Endothelial cell of umbilical vein (primary cell): ENCODE data around the gene THEMIS2. TPM values are rescaled to one million over a fixed set of nuclear protein-coding genes. Genes with fewer than 3 reads are reported as not detected.

Source experiments
- BruUV-seq: library from RNA; stranded (reverse); fragments of 400-500 nt; replicated peaks from 2 replicates; lab custom pipeline; 2021; lab: Mats Ljungman, UMichigan
- CTCF ChIA-PET: fragments of 300-600, 350-600 bp; sonication (Branson Sonifier 250); formaldehyde crosslinking; loops from one replicate; lab custom pipeline; 2021; ENCODE audit warnings: antibody characterized with exemption, inconsistent platforms; lab: Charles Lee
- POLR2A ChIA-PET: fragments of 300-600, 350-600 bp; sonication (Branson Sonifier 250); formaldehyde crosslinking; loops from one replicate; lab custom pipeline; 2021; ENCODE audit warnings: antibody characterized with exemption, inconsistent platforms; lab: Charles Lee
- DNase-seq: peaks from one replicate; pipeline ENCODE4 v3.0.0-alpha.2; 2011; ENCODE audit warnings: low read depth, low spot score
- FAIRE-seq: peaks from 2 replicates; lab custom pipeline; 2011; peaks lifted over from hg19 to GRCh38; lab: Jason Lieb, UNC
- H2AFZ ChIP-seq: 2 replicates; pipeline ENCODE4 v1.6.0; 2012; ENCODE audit warnings: low read depth, low read length, control low read depth, inconsistent platforms
- H3K27ac ChIP-seq: 2 replicates; pipeline ENCODE4 v1.5.1; 2011; ENCODE audit warnings: low read depth, mild to moderate bottlenecking, control low read depth, low read length, moderate library complexity; ENCODE audit not compliant: insufficient read depth
- H3K27me3 ChIP-seq, 2 experiments: 2 replicates each; pipeline versions ENCODE4 v1.6.0 to v1.6.1; 2011; ENCODE audit warnings: low read length in 2 of 2, mixed read lengths in 1 of 2; ENCODE audit not compliant: control insufficient read depth in 2 of 2, insufficient read depth in 2 of 2
- H3K36me3 ChIP-seq, 2 experiments: 2 replicates in 1 of 2; 3 replicates in 1 of 2; pipeline ENCODE4 v1.5.1; 2011; ENCODE audit warnings: low read length in 2 of 2, mild to moderate bottlenecking in 1 of 2, moderate library complexity in 1 of 2; ENCODE audit not compliant: control insufficient read depth in 2 of 2, insufficient read depth in 2 of 2; ENCODE audit errors: extremely low read depth in 1 of 2
- H3K4me1 ChIP-seq: 3 replicates; pipeline ENCODE4 v1.5.1; 2011; ENCODE audit warnings: mild to moderate bottlenecking, low read length; ENCODE audit not compliant: control insufficient read depth, insufficient read depth; ENCODE audit errors: extremely low read depth
- H3K4me2 ChIP-seq: 2 replicates; pipeline ENCODE4 v1.6.1; 2011; ENCODE audit warnings: low read length, control low read depth, mixed read lengths; ENCODE audit not compliant: insufficient read depth
- H3K4me3 ChIP-seq, 3 experiments: fragments of 200-600 bp in 1 of 3; sonication (generic), shearing (Covaris generic) in 1 of 3; replicated peaks in 1 of 3; 2 replicates each; pipeline ENCODE4 v1.5.1; 2011 to 2016; ENCODE audit warnings: control low read depth in 3 of 3, low read length in 3 of 3, mild to moderate bottlenecking in 2 of 3, inconsistent platforms in 1 of 3, low read depth in 1 of 3, moderate library complexity in 1 of 3; ENCODE audit not compliant: insufficient read depth in 1 of 3
- H3K79me2 ChIP-seq: 2 replicates; pipeline ENCODE4 v1.6.0; 2012; ENCODE audit warnings: low read length, inconsistent platforms; ENCODE audit not compliant: control insufficient read depth, insufficient read depth
- H3K9ac ChIP-seq: replicated peaks from 2 replicates; pipeline ENCODE3; 2011; ENCODE audit warnings: low read length, control low read depth; ENCODE audit not compliant: insufficient read depth; ENCODE audit errors: extremely low read depth
- H3K9me1 ChIP-seq: replicated peaks from 3 replicates; pipeline ENCODE4 v1.6.0; 2011; ENCODE audit warnings: mild to moderate bottlenecking, low read length; ENCODE audit not compliant: control insufficient read depth, insufficient read depth; ENCODE audit errors: extremely low read depth
- H3K9me3 ChIP-seq: replicated peaks from 2 replicates; pipeline ENCODE4 v1.5.1; 2012; ENCODE audit warnings: low read length, inconsistent platforms; ENCODE audit not compliant: control insufficient read depth, insufficient read depth
- H4K20me1 ChIP-seq: replicated peaks from 2 replicates; pipeline ENCODE3; 2011; ENCODE audit warnings: mild to moderate bottlenecking, low read length; ENCODE audit not compliant: control insufficient read depth, insufficient read depth; ENCODE audit errors: extremely low read depth
- CTCF ChIP-seq, 2 donors: IDR thresholded peaks; 1 replicate in 1 of 2; 2 replicates in 1 of 2; pipeline ENCODE4 v1.5.1; 2011; ENCODE audit warnings: low read length in 2 of 2, mild to moderate bottlenecking in 2 of 2, moderate library complexity in 2 of 2, control low read depth in 1 of 2, inconsistent platforms in 1 of 2, low read depth in 1 of 2; ENCODE audit not compliant: insufficient read depth in 1 of 2; ENCODE audit errors: extremely low read depth in 1 of 2
- EZH2 ChIP-seq: IDR thresholded peaks from 2 replicates; pipeline ENCODE4 v1.6.1; 2012; ENCODE audit warnings: borderline replicate concordance, low read depth, mild to moderate bottlenecking, moderate library complexity, low read length, inconsistent platforms; ENCODE audit not compliant: severe bottlenecking
- FOS ChIP-seq: IDR thresholded peaks from 2 replicates; pipeline ENCODE4 v1.6.1; 2011; ENCODE audit warnings: mild to moderate bottlenecking, low read length, moderate library complexity, borderline replicate concordance; ENCODE audit not compliant: insufficient read depth
- GATA2 ChIP-seq: IDR thresholded peaks from 2 replicates; pipeline ENCODE4 v1.7.0; 2011; ENCODE audit warnings: low read depth, mild to moderate bottlenecking, moderate library complexity, mixed read lengths, low read length; ENCODE audit not compliant: insufficient read length, insufficient read depth
- JUN ChIP-seq: IDR thresholded peaks from 2 replicates; pipeline ENCODE4 v1.6.1; 2011; ENCODE audit warnings: borderline replicate concordance, low read depth; ENCODE audit not compliant: insufficient read length, insufficient read depth
- MAX ChIP-seq: IDR thresholded peaks from 2 replicates; pipeline ENCODE4 v1.6.1; 2011; ENCODE audit not compliant: insufficient read depth, insufficient read length
- MYC ChIP-seq: IDR thresholded peaks from one replicate; pipeline ENCODE4 v1.6.1; 2011; ENCODE audit warnings: mild to moderate bottlenecking, low read depth, low read length
- POLR2A ChIP-seq: IDR thresholded peaks from 2 replicates; pipeline ENCODE4 v1.6.1; 2012; ENCODE audit warnings: low read depth, mild to moderate bottlenecking, control low read depth, low read length
- POLR2AphosphoS5 ChIP-seq: IDR thresholded peaks from 2 replicates; pipeline ENCODE4 v1.6.1; 2012; ENCODE audit warnings: low read depth, mild to moderate bottlenecking, control low read depth, low read length, moderate library complexity; ENCODE audit not compliant: insufficient read depth
- dilution Hi-C: fragments of 300-500 bp; cut with MboI; formaldehyde crosslinking; loops from one replicate; pipeline ENCODE4 v1.15.0; 2019; ENCODE audit warnings: low sequenced_read_pairs; ENCODE audit not compliant: extremely low pct_ligation_motif_present
- intact Hi-C: fragments of 100-400 bp; cut with micrococcal nuclease; formaldehyde crosslinking; loops from one replicate; pipeline ENCODE4 v1.10.0; 2022
- polyA plus RNA-seq, 4 experiments: library from polyadenylated mRNA; depleted of rRNA in 3 of 4; stranded (reverse) in 3 of 4; unstranded in 1 of 4; fragments of >200 nt; gene quantifications; 2 replicates each; pipeline versions ENCODE4 v1.2.1 to v1.2.3, GENCODE V29; 2011 to 2012; ENCODE audit warnings: missing spikeins in 1 of 4
- total RNA-seq: library from RNA; stranded (reverse); gene quantifications from 2 replicates; pipeline ENCODE4 v1.2.3, GENCODE V29; 2021

Gene THEMIS2
- total and polyA plus RNA-seq, 2 donors (not counting 3 experiments of a cell fraction or from before 2014, with no cell fraction given), result 11.1 to 15.7 TPM

GRCh38 chr1:27912429-27912828, 40.1 kb downstream of the THEMIS2 start:
- BruUV-seq, result no TSS peak
- peaks cover 5% of the 10 kb centered on the region for H3K4me1 ChIP-seq

More at GRCh38 chr1:27912429-27912828, 40.1 kb downstream of the THEMIS2 start:
- no peaks in the 10 kb centered on the region for H3K27me3 ChIP-seq
- H2AFZ ChIP-seq, result no peak overlapping the region
- H3K9me3 ChIP-seq, result no peaks in the 10 kb centered on the region
- H3K4me2 ChIP-seq, result no peak overlapping the region
- ChIA-PET CTCF (no interaction called here), POLR2A (no interaction called here)
- no peak for FAIRE-seq
- H3K36me3 ChIP-seq, result peaks cover 5 to 7% of the 10 kb centered on the region in 2 experiments
- no peak for TF ChIP-seq POLR2A
- TF ChIP-seq JUN, result no peak
- no peak for TF ChIP-seq CTCF (IDR thresholded peaks at IDR 0.05; ENCODE audit: extremely low read depth in 1 of 2, insufficient read depth in 1 of 2, low read depth in 1 of 2, low read length in 2 of 2)
- no peak for TF ChIP-seq GATA2
- TF ChIP-seq MAX, result no peak
- no peak for TF ChIP-seq FOS
- no peak for TF ChIP-seq MYC
- TF ChIP-seq POLR2AphosphoS5, result no peak
- no peak for TF ChIP-seq EZH2
- H3K9me1 ChIP-seq, result no peaks in the 10 kb centered on the region
- H3K9ac ChIP-seq, result no peak overlapping the region
- H3K4me3 ChIP-seq, result no peak overlapping the region
- peaks cover 5% of the 10 kb centered on the region for H3K79me2 ChIP-seq
- dilution Hi-C loops (no loop called here), intact Hi-C loops (no loop called here)
- DNase-seq, result no peak
- no peaks in the 10 kb centered on the region for H4K20me1 ChIP-seq
- no peak overlapping the region for H3K27ac ChIP-seq
